K562 treated with DMSO at 1 percent for 12 hours (cell line): ENCODE data around the gene BCKDK. TPM values are rescaled to one million over a fixed set of nuclear protein-coding genes. Genes with fewer than 3 reads are reported as not detected.

Experiments used
- total RNA-seq: library from RNA; unstranded; fragments of 300-600 nt; gene quantifications from 2 replicates; pipeline ENCODE4 v1.2.3, GENCODE V29; 2022; ENCODE audit not compliant: insufficient read depth

Gene BCKDK
- total RNA-seq: 33.9 and 40.7 TPM in 2 replicates

DNA sequence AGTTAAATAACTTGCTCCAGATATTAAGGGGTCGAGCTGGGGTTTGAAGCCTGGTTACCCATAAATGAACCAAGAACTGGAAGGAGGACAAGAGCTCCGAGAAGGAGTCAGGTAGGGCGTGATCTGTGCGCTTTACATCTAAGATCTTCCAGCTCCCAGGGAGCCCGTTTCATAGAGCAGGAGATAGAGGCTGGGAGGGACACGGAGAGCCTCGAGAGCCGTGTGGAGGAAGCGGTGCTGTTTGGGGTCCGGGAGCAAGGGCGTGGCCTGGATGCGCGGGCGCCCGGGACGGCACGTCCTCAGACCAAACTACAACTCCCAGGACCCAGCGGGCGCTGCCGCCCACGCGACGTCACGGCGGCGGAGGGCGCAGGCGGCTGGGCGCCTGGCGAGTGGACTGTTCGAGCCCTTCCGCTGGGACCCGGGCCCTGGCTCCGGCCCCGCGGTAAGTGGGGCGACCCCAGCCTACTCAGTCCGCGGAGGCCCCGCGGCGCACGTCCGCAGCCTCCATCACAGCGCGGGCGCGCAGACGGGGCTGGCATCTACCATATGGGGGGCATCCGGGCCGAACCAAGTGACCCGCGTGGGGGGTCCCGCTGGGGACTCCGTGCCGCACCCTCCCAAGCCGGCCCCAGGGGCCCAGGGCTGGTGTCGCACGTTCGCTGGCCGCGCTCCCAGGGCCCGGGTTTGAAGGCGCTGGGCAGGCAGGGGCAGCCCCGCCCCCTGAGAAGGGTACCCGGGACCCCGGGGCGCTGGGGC is at the start of gene BCKDK:
Gene BCKDK, plus strand, starts transcription at position 352 of the 759 bp plus-strand sequence. CDS start 838 bp downstream, outside the sequence.

GRCh38 chr16:31073970-31074813 is 34.0 kb upstream of the BCKDK start, which contains the start of the genes ZNF646 and ZNF668:
Gene ZNF646, plus strand, starts transcription at chr16:31074422. Its CDS starts 1,903 bp downstream, at chr16:31076325.
Gene ZNF668, minus strand, starts transcription at chr16:31074240. Its CDS starts 9,781 bp downstream, at chr16:31064459.

DNA sequence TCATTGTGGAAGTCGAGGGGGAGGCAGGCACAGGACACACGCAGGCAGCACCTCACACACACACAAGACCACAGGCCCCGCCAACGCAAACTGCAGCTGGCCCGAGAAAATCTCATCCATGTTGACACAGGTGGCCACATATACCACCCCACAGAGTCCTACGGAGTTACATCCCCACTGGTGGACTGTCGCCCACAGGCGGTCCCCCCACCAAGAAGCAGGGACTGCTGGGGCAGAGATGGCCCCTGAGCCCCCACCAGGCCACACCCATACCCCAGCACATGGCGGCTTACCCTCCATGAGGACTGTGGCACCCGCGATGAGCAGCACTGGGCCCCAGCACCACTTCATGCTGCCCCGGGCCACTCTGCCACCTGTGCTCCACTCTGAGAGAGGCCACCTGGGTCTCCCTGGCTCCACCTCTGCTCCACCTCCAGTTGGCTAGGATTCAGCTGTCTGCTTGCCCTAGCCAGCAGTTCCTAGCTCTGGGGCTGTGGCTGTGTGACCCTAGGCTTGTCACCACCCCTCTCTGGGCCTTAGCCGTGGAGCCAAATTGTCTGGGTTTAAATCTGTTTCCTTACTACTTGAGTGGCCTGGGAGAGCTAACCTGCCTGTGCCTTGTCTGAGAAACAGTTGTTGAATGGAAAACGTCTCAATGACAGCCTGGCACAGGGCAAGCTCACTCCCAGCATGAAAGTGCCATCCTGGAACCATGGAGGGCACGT is 19.6 kb upstream of the BCKDK start, which contains the start of gene PRSS53:
Gene PRSS53, minus strand, starts transcription at position 485 of the 725 bp plus-strand sequence. Its CDS starts 134 bp downstream, at position 351.

DNA sequence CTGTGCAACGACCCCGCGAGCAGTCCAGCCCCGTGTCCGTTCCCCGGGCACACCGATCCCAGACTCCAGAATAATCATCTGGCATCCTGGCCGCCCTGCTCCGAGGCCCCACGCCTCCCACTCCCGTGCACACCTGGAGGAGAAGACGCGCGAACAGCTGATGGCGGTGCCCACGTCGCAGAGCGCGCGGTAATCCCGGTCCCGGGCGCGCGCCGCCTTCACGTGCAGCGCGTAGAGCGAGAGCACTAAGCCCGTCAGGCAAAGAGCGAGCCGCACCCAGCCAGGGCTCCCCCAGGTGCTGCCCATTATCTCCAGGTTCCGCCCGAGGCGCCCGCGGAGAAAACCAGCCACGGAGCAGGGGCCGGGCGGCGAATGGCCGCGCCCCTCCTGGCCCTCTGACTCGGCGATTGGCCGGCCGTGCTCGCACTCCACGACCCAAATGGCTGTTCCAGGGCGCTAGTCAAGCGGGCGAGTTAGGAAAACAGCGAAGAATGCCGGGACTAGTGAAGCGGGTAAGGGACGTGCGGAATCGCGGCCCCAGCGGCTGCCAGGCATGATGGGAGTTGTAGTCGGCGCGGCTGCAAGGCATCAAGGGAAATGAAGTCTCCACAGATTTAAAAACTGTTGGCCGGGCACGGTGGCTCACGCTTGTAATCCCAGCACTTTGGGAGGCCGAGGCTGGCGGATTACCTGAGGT is 13.6 kb upstream of the BCKDK start, which contains the start of gene VKORC1:
Gene VKORC1, minus strand, starts transcription at position 374 of the 697 bp plus-strand sequence. Its CDS starts 68 bp downstream, at position 306.

GRCh38 chr16:31117384-31118222 is 9.4 kb downstream of the BCKDK start, which contains the start of gene KAT8:
Gene KAT8, plus strand, starts transcription at chr16:31117664. Its CDS starts 18 bp downstream, at chr16:31117682.

GRCh38 chr16:31135535-31136286 is 27.5 kb downstream of the BCKDK start, which contains the start of gene PRSS8:
Gene PRSS8, minus strand, starts transcription at chr16:31135727. Its CDS starts 229 bp downstream, at chr16:31135498.

DNA sequence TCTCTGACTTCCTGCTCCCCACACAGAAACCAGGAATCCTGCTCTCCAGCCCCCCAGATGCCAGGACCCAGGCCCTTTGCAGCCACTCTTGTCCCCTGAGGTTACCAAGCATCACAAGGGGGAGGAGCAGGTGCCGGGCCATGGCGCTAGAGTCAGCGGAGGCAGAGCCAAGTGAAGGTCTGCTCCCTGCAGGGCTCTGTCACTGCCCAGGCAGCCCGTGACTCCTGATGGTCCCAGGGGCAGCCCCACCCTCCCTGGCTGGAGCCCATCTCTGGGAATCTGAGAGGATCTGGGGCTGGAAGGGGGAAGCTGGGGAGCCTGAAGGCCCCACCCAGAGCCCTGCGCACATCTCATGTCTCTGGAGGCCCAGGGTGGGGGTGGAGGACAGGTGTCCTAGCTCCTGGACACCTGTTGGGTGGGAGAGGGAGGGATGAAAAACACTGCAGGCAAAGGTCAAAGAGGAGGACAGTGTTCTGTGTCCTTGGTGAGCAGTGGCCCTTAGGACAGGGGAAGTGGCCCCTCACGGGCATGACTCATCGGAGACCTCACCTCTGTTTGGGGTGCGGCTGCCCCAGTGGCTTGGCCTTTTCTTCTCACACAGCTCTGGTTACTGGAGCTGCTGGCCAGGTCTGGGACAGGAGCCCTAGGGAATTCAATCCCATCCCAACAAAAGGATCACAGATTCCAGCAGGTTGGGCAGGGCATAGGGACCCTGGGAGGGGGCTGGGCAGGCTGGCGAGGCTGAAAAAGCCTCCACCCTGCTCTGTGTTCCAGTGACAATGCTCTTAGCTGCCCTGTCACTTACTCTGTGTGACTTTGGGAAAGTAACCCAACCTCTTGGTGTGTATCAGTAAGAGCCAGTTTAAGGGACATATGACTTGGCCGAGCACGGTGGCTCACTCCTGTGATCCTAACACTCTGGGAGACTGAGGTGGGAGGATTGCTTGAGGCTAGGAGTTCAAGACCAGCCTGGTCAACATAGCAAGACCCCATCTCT is 42.0 kb downstream of the BCKDK start, which contains the start of gene PRSS36:
Gene PRSS36, minus strand, starts transcription at position 173 of the 997 bp plus-strand sequence. Its CDS starts 31 bp downstream, at position 142.

Other genes with a start within 250 kb of the BCKDK start
- 34.7 and 37.0 TPM in 2 replicates for gene BCL7C, start 214.3 kb upstream of the BCKDK start, total RNA-seq
- gene CTF1, start 211.8 kb upstream of the BCKDK start, total RNA-seq: 2.3 and 4.4 TPM in 2 replicates
- 16.7 and 23.8 TPM in 2 replicates for gene FBXL19, start 184.8 kb upstream of the BCKDK start, total RNA-seq
- gene ORAI3, start 159.3 kb upstream of the BCKDK start, total RNA-seq: 60.2 and 70.0 TPM in 2 replicates
- gene SETD1A, start 150.6 kb upstream of the BCKDK start, total RNA-seq: 9.2 and 21.8 TPM in 2 replicates
- gene HSD3B7, start 123.2 kb upstream of the BCKDK start, total RNA-seq: 35.2 and 36.1 TPM in 2 replicates
- gene STX1B, start 97.7 kb upstream of the BCKDK start, total RNA-seq: 0.32 and 0.64 TPM in 2 replicates
- gene STX4, start 74.8 kb upstream of the BCKDK start, total RNA-seq: 34.6 and 51.0 TPM in 2 replicates
- 11.3 and 15.1 TPM in 2 replicates for gene ZNF668, start 34.1 kb upstream of the BCKDK start, total RNA-seq
- 4.9 and 20.4 TPM in 2 replicates for gene ZNF646, start 34.0 kb upstream of the BCKDK start, total RNA-seq
- 0.90 and 4.8 TPM in 2 replicates for gene PRSS53, start 19.4 kb upstream of the BCKDK start, total RNA-seq
- gene VKORC1, start 13.6 kb upstream of the BCKDK start, total RNA-seq: 174 and 195 TPM in 2 replicates
- gene KAT8, start 9.3 kb downstream of the BCKDK start, total RNA-seq: 63.8 and 95.3 TPM in 2 replicates
- 53.9 and 61.4 TPM in 2 replicates for gene PRSS8, start 27.3 kb downstream of the BCKDK start, total RNA-seq
- gene PRSS36, start 41.7 kb downstream of the BCKDK start, total RNA-seq: 1.3 and 3.2 TPM in 2 replicates
- 164 and 238 TPM in 2 replicates for gene FUS, start 71.8 kb downstream of the BCKDK start, total RNA-seq
- 66.1 and 82.3 TPM in 2 replicates for gene PYCARD, start 94.4 kb downstream of the BCKDK start, total RNA-seq
- gene TRIM72, start 105.7 kb downstream of the BCKDK start, total RNA-seq: not detected in 2 replicates
- not detected in 2 replicates for gene PYDC1, start 108.7 kb downstream of the BCKDK start, total RNA-seq
- 1.9 and 5.0 TPM in 2 replicates for gene ITGAM, start 151.6 kb downstream of the BCKDK start, total RNA-seq
- 0.16 and 0.20 TPM in 2 replicates for gene ITGAX, start 246.8 kb downstream of the BCKDK start, total RNA-seq